MG63 (cell line): ENCODE measurements around the gene CCDC157. TPM values are rescaled to one million over a fixed set of nuclear protein-coding genes. Genes with fewer than 3 reads are reported as not detected.

ENCODE experiments used
- DNase-seq: peaks from one replicate; pipeline ENCODE4 v3.0.0-alpha.2; 2020
- H3K27me3 ChIP-seq: fragments of 250-450 bp; sonication (Bioruptor Pico); 2 replicates; pipeline ENCODE4 v1.5.1; 2020; ENCODE audit warnings: mild to moderate bottlenecking, moderate library complexity
- H3K36me3 ChIP-seq: fragments of 250-450 bp; sonication (Bioruptor Pico); 2 replicates; pipeline ENCODE4 v1.5.1; 2020; ENCODE audit warnings: mild to moderate bottlenecking, moderate library complexity
- H3K4me3 ChIP-seq: fragments of 250-450 bp; sonication (Bioruptor Pico); 2 replicates; pipeline ENCODE4 v1.5.1; 2020; ENCODE audit warnings: mild to moderate bottlenecking, moderate library complexity
- H3K9me3 ChIP-seq: fragments of 250-450 bp; sonication (Bioruptor Pico); 2 replicates; pipeline ENCODE4 v1.5.1; 2020; ENCODE audit warnings: mild to moderate bottlenecking, moderate library complexity
- total RNA-seq: library from RNA; depleted of rRNA; stranded (reverse); fragments of >200 nt; shearing (Covaris generic); gene quantifications from 2 replicates; pipeline ENCODE4 v1.2.3, GENCODE V29; 2014; ENCODE audit warnings: low replicate concordance

The CCDC157 gene
- total RNA-seq, 1 experiment from 2014 or later: 2.6 TPM

DNA sequence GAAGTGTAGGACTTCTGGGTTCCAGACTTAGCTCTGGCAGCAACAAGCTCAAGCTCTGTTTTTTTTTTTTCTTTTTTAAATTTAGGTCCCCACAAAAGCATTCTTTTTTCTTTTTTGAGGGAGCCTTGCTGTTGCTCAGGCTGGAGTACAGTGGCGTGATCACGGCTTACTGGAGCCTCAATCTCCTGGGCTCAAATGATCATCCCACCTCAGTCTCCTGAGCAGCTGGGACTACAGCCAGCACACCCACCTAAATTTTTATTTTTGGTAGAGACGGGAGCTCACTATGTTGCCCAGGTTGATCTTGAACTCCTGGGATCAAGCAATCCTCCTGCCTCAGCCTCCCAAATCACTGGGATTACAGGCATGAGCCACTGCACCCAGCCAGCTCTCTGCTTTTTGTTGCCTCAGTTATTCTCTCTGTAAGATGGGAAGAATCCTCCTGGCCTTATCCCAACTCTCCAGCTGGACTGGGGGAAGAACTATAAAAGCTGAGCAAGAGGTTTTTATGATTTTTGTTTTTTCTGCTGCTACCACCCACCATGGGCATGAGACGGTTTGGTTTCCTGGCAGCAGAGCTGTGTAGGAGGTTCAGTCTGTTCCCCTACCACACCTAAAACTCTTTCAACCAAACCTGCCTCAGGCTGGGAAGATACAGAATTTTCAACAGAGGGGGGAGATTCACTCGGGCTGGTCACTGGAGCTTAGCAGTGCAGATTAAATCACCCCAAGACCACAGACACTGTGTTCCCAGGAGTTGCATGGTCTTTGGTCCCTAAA is 57.1 kb downstream of the CCDC157 start:
- Histone ChIP-seq H3K9me3 (no peaks in the 10 kb centered on the region), H3K36me3 (peaks cover 65% of the 10 kb centered on the region), H3K27me3 (no peaks in the 10 kb centered on the region), H3K4me3 (no peak overlapping the region)
- no peak for DNase-seq

GRCh38 chr22:30414525-30415047 is 57.8 kb downstream of the CCDC157 start:
- DNase-seq: no peak
- H3K4me3 ChIP-seq: no peak overlapping the region
- peaks cover 66% of the 10 kb centered on the region for H3K36me3 ChIP-seq

GRCh38 chr22:30416403-30416802 is 59.6 kb downstream of the CCDC157 start:
- H3K36me3 ChIP-seq: peaks cover 50% of the 10 kb centered on the region
- no peaks in the 10 kb centered on the region for H3K27me3 ChIP-seq
- H3K9me3 ChIP-seq: no peaks in the 10 kb centered on the region
- no peak for DNase-seq
- H3K4me3 ChIP-seq: no peak overlapping the region

More at GRCh38 chr22:30414525-30415047, 57.8 kb downstream of the CCDC157 start:
- Histone ChIP-seq H3K9me3 (no peaks in the 10 kb centered on the region), H3K27me3 (no peaks in the 10 kb centered on the region)

- DNase-seq: no peak
- Histone ChIP-seq H3K9me3 (no peaks in the 10 kb centered on the region), H3K4me3 (no peak overlapping the region), H3K36me3 (peaks cover 49% of the 10 kb centered on the region), H3K27me3 (no peaks in the 10 kb centered on the region)
Observed at GRCh38 chr22:30416837-30417236, 60.0 kb downstream of the CCDC157 start.

GRCh38 chr22:30420347-30421125 is 63.7 kb downstream of the CCDC157 start:
- peak; percentile 62 for DNase-seq
- H3K27me3 ChIP-seq: no peaks in the 10 kb centered on the region
- no peaks in the 10 kb centered on the region for H3K9me3 ChIP-seq
- H3K4me3 ChIP-seq: no peak overlapping the region; the same call in 1 of the 2 replicates
- peaks cover 41% of the 10 kb centered on the region for H3K36me3 ChIP-seq

DNA sequence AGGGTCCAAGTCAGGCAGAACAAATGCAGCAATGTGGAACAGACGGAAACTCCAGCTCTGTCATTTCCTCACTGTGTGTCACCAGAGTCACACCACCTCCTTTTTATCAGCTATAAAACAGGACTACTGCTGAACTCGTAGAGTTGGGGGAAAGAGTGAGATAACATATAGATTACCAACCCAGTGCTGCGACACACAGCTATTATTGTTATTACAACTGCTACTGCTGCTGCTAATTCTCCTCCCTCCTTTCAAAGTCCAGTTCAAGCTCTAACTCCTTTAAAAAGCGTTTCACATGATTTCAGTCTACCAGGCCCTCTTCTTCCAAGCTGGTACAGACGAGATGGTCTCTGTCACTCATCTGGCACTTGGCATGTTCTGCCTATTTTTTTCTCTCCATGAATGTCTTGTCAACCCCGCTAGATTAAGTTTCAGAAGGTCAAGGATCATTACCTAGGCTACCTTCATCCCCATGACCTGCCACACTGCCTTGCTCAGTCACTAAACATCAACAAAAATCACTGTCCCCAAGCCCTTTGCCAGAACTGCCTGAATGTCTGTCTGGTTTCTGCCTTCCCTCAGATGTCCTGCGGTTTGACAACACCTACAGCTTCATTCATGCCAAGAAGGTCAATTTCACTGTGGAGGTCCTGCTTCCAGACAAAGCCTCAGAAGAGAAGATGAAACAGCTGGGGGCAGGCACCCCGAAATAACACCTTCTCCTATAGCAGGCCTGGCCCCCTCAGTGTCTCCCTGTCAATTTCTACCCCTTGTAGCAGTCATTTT is 65.1 kb downstream of the CCDC157 start:
- Histone ChIP-seq H3K9me3 (no peaks in the 10 kb centered on the region), H3K4me3 (no peak overlapping the region), H3K36me3 (peaks cover 32% of the 10 kb centered on the region), H3K27me3 (no peaks in the 10 kb centered on the region)
- DNase-seq: no peak

- Histone ChIP-seq H3K36me3 (peaks cover 30% of the 10 kb centered on the region), H3K27me3 (no peaks in the 10 kb centered on the region), H3K9me3 (no peaks in the 10 kb centered on the region), H3K4me3 (peak overlapping the region; percentile 60)
- peak; percentile 96 for DNase-seq
Observed at GRCh38 chr22:30422481-30423300, 65.9 kb downstream of the CCDC157 start.

DNA sequence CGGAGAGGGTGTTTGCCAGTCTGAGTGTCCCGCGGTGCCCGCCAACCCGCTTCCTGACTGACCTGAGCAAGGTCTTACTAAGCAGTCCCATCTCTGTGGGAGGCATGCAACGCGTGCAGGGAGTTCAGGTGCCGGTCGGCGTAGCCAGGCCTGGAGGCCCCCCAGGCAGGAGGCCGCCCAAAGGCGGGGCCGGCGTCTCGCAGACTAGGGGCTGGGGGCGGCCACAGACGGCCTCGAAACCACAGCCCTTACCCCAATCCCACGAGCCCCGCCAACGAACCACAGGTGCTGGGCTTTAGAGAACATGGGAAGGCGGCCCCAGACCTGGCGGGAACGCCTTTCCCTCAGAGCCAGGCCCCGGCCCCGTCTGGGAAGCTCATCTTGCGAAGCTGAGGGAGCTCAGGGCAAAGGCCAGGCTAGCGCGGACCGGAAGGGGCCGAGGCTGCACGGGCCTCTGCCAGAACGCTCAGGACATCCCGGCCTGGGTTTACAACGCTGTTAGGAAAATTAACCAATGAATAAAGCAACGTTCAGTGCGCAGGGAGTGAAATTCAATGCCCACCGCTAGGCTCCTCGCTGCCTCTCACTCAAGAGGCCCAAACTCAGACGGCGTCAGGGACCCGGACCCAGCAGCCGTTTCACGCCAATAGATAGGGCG is 66.6 kb downstream of the CCDC157 start:
- no peaks in the 10 kb centered on the region for H3K27me3 ChIP-seq
- no peaks in the 10 kb centered on the region for H3K9me3 ChIP-seq
- peak overlapping the region; percentile 60 for H3K4me3 ChIP-seq
- no peak for DNase-seq
- peaks cover 29% of the 10 kb centered on the region for H3K36me3 ChIP-seq

- H3K9me3 ChIP-seq: no peaks in the 10 kb centered on the region
- H3K27me3 ChIP-seq: no peaks in the 10 kb centered on the region
- DNase-seq: peak; percentile 99
- H3K4me3 ChIP-seq: peak overlapping the region; percentile 60
- peaks cover 23% of the 10 kb centered on the region for H3K36me3 ChIP-seq
Observed at GRCh38 chr22:30423959-30424533, 67.2 kb downstream of the CCDC157 start.

DNA sequence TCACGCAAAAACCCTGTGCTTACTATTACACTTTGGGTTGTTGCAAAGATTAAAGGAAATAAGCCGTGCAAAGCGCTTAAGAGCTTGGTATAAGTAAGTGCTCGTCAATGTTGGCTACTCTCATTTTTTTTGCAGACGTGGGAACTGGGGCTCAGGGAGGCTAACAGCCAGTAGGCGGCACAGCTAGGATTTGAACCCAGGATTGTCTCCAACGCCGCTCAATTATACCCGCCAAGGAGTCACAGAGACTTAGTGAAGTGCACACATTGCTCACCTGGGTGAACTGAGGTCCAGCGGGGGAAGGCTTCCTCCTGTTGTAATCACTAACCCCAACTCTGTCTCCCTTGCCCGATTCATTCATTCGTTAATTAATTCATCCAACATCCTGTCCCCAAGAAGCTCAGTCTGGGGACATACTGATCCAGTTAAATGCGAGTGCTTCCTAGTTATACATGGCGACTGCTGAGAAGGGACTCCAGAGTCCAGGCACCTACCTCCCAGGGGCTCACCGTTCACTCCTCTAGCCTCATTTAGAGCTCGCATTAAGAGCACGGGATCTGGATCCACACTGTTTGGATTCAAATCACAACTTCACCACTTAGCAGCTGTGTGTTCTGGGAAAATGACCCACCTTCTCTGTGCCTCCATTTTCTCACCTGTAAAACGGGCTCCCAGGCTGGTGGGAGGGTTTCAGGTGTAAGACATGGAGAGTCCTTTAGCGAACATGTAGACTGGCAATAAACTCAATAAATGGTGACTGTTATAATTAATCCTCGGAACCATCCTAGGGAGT is 67.9 kb downstream of the CCDC157 start:
- no peak for DNase-seq
- Histone ChIP-seq H3K36me3 (peaks cover 19% of the 10 kb centered on the region), H3K4me3 (peak overlapping the region; percentile 60), H3K9me3 (no peaks in the 10 kb centered on the region), H3K27me3 (no peaks in the 10 kb centered on the region)

DNA sequence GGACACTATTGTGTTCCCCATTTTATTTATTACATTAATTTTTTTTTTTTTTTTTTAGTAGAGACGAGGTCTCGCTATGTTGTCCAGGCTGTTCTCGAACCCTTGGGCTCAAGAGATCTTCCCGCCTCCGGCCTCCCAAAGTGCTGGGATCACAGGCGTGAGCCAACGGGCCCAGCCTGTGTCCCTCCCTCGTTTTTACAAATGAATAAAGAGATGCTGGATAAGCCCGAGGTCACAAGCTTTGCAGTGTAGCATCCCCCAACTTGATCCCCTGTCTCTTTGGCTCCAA is 68.5 kb downstream of the CCDC157 start:
- no peak for DNase-seq
- Histone ChIP-seq H3K36me3 (peaks cover 19% of the 10 kb centered on the region), H3K4me3 (peak overlapping the region; percentile 60), H3K27me3 (no peaks in the 10 kb centered on the region), H3K9me3 (no peaks in the 10 kb centered on the region)

- peak; percentile 72 for DNase-seq
- Histone ChIP-seq H3K9me3 (no peaks in the 10 kb centered on the region), H3K4me3 (peak within 1 kb of the TSS; percentile 60), H3K27me3 (no peaks in the 10 kb centered on the region), H3K36me3 (peaks cover 19% of the 10 kb centered on the region)
Observed at GRCh38 chr22:30425616-30426387, 69.0 kb downstream of the CCDC157 start, which contains the start of gene MTFP1. MTFP1 (plus strand) TSS chr22:30425768; CDS start chr22:30425880, 112 bp downstream.
